Measurements from ENCODE around the gene MAP3K3. TPM values are rescaled to one million over a fixed set of nuclear protein-coding genes. Genes with fewer than 3 reads are reported as not detected.

The MAP3K3 gene
- total and polyA plus RNA-seq, 2 donors (not counting 3 experiments of a cell fraction or from before 2014, with no cell fraction given), result 56.6 to 81.0 TPM

GRCh38 chr17:63652106-63652505 is 29.9 kb downstream of the MAP3K3 start:
- no peak overlapping the region for H3K4me3 ChIP-seq (replicated peaks in 1 of 3; ENCODE audit: insufficient read depth in 1 of 3, low read depth in 1 of 3, low read length in 3 of 3)
- no TSS peak for BruUV-seq (replicated peaks)
- H3K36me3 ChIP-seq (ENCODE audit: control insufficient read depth in 2 of 2, extremely low read depth in 1 of 2, insufficient read depth in 2 of 2, low read length in 2 of 2), result peaks cover 5 to 21% of the 10 kb centered on the region in 2 experiments
- no peak for TF ChIP-seq CTCF (IDR thresholded peaks at IDR 0.05; ENCODE audit: extremely low read depth in 1 of 2, insufficient read depth in 1 of 2, low read depth in 1 of 2, low read length in 2 of 2)
- no peak for TF ChIP-seq FOS (IDR thresholded peaks at IDR 0.05; ENCODE audit: borderline replicate concordance, insufficient read depth, low read length)
- TF ChIP-seq EZH2 (IDR thresholded peaks at IDR 0.05; ENCODE audit: borderline replicate concordance, low read depth, low read length, severe bottlenecking), result no peak
- TF ChIP-seq GATA2 (IDR thresholded peaks at IDR 0.05; ENCODE audit: insufficient read depth, insufficient read length, low read depth, low read length), result no peak
- no peak for TF ChIP-seq POLR2A (IDR thresholded peaks at IDR 0.05; ENCODE audit: low read depth, low read length)
- no peak for TF ChIP-seq POLR2AphosphoS5 (IDR thresholded peaks at IDR 0.05; ENCODE audit: insufficient read depth, low read depth, low read length)
- TF ChIP-seq MAX (IDR thresholded peaks at IDR 0.05; ENCODE audit: insufficient read depth, insufficient read length), result no peak
- no peak for TF ChIP-seq MYC (IDR thresholded peaks at IDR 0.05; ENCODE audit: low read depth, low read length)
- no peak for TF ChIP-seq JUN (IDR thresholded peaks at IDR 0.05; ENCODE audit: borderline replicate concordance, insufficient read depth, insufficient read length, low read depth)
- H3K9me3 ChIP-seq (replicated peaks; ENCODE audit: control insufficient read depth, insufficient read depth, low read length), result no peaks in the 10 kb centered on the region
- DNase-seq (ENCODE audit: low read depth, low spot score) (no peak), FAIRE-seq (no peak)
- ChIA-PET POLR2A (no interaction called here), CTCF (no interaction called here)
- H3K4me1 ChIP-seq (ENCODE audit: control insufficient read depth, extremely low read depth, insufficient read depth, low read length), result no peaks in the 10 kb centered on the region
- H3K4me2 ChIP-seq (ENCODE audit: insufficient read depth, low read length), result no peak overlapping the region
- H3K79me2 ChIP-seq (ENCODE audit: control insufficient read depth, insufficient read depth, low read length), result peaks cover 1% of the 10 kb centered on the region
- H4K20me1 ChIP-seq (replicated peaks; ENCODE audit: control insufficient read depth, extremely low read depth, insufficient read depth, low read length), result no peaks in the 10 kb centered on the region
- intact Hi-C loops (cut with micrococcal nuclease), result no loop called here
- no peak overlapping the region for H3K9ac ChIP-seq (replicated peaks; ENCODE audit: extremely low read depth, insufficient read depth, low read length)
- dilution Hi-C loops (cut with MboI; ENCODE audit: extremely low pct_ligation_motif_present, low sequenced_read_pairs), result no loop called here
- no peaks in the 10 kb centered on the region for H3K9me1 ChIP-seq (replicated peaks; ENCODE audit: control insufficient read depth, extremely low read depth, insufficient read depth, low read length)
- H3K27me3 ChIP-seq (ENCODE audit: control insufficient read depth in 2 of 2, insufficient read depth in 2 of 2, low read length in 2 of 2), result no peaks in the 10 kb centered on the region
- no peak overlapping the region for H2AFZ ChIP-seq (ENCODE audit: low read depth, low read length)
- H3K27ac ChIP-seq (ENCODE audit: insufficient read depth, low read depth, low read length), result no peak overlapping the region
